Measurements from ENCODE around the gene PRKRA. TPM values are rescaled to one million over a fixed set of nuclear protein-coding genes. Genes with fewer than 3 reads are reported as not detected.

Gene PRKRA
- total and polyA plus RNA-seq, 9 of the 15 experiments (the other 6 are each of a cell fraction or from before 2014, with no cell fraction given), result 14.1 to 78.1 (median 52.3) TPM

DNA sequence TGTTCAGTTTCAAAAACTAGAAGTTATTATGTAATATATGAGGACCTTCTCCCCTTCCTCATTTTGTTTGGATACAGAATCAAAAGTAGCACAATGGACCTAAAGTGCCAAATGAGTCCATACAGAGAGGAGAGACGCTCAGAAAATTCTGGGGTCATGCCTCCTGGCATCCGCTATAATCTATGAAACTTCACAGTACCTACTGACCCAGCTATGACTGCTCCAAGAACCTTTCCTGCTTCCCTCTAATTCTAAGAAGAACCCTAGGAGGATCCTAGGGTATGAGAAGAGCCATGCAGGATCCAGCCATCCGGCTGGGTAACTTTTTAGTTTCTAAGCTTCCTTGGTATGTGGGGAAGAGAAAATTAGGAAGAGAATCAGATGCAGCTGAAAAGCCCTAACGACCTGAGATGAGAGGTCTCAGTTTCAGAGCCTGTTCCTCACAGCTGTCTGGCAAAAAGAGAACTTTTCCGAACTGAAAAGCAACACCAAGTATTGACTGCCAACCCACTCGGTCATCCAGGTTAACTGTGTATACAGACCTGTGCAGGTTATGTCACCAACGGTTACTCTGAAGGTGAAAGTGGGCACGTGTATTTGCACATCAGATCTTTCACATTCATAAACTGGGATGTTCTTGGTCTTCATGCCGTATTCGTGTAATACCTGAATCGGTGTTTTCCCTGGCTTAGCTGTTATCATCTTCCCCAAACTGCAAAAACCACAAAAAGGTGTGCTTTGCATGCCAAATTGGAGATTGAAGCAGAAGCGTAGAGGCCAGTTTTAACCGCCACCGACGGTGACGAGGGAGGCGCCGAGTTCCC lies 1.1 kb downstream of the PRKRA start (continued):
- TF ChIP-seq, protein P1, sequence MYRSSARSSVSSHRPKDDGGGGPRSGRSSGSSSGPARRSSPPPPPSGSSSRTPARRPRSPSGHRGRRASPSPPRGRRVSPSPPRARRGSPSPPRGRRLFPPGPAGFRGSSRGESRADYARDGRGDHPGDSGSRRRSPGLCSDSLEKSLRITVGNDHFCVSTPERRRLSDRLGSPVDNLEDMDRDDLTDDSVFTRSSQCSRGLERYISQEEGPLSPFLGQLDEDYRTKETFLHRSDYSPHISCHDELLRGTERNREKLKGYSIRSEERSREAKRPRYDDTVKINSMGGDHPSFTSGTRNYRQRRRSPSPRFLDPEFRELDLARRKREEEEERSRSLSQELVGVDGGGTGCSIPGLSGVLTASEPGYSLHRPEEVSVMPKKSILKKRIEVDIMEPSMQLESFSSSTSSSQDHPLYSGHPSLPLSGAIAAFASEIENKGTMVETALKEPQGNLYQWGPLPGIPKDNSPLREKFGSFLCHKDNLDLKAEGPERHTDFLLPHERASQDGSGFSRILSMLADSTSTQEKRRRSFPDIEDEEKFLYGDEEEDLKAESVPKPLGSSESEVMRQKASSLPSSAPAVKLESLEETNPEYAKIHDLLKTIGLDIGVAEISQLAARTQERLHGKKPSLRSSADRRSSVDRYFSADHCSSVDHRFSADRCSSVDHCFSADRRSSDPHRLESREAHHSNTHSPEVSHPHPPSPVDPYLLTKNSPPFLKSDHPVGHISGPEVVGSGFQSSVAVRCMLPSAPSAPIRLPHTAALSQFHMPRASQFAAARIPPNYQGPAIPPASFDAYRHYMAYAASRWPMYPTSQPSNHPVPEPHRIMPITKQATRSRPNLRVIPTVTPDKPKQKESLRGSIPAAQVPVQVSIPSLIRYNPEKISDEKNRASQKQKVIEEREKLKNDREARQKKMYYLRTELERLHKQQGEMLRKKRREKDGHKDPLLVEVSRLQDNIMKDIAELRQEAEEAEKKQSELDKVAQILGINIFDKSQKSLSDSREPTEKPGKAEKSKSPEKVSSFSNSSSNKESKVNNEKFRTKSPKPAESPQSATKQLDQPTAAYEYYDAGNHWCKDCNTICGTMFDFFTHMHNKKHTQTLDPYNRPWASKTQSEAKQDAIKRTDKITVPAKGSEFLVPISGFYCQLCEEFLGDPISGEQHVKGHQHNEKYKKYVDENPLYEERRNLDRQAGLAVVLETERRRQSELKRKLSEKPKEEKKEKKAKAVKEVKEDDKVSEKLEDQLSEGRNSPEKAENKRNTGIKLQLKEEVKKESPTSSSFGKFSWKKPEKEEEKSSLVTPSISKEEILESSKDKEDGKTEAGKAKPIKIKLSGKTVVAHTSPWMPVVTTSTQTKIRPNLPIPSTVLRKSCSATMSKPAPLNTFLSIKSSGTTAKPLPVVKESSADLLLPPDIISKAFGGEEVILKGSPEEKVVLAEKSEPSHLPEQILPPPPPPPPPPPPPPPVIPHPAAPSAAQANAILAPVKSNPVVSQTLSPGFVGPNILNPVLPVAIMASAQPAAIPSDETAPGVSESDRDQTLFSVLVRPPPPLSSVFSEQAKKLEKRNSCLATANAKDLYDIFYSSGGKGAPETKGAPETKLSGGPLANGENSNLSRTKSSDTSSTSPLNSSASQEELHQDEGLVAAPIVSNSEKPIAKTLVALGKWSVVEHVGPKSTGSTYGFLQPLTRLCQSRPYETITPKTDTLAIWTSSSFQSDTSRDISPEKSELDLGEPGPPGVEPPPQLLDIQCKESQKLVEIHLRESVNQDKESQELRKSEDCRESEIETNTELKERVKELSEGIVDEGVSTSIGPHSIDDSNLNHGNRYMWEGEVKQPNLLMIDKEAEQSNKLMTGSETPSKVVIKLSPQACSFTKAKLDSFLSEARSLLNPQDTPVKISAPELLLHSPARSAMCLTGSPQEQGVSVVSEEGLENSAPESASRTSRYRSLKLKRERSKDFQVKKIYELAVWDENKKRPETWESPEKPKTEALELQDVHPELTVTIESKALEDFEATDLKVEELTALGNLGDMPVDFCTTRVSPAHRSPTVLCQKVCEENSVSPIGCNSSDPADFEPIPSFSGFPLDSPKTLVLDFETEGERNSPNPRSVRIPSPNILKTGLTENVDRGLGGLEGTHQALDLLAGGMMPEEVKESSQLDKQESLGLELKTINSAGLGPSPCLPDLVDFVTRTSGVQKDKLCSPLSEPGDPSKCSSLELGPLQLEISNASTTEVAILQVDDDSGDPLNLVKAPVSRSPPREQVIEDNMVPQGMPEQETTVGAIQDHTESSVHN (IDR thresholded peaks at IDR 0.05; ENCODE audit: borderline replicate concordance in 1 of 2, low read depth in 1 of 2), result no peak
- TF ChIP-seq RFX1 (IDR thresholded peaks at IDR 0.05) (no peak), CBX2 (IDR thresholded peaks at IDR 0.05; ENCODE audit: insufficient read depth, low read length, poor library complexity, severe bottlenecking) (no peak), ZNF75A (CRISPR knock-in tag; IDR thresholded peaks at IDR 0.05) (no peak), NFATC3 (IDR thresholded peaks at IDR 0.05) (peak; percentile 77; the same call in 1 of the 2 replicates)
- TF ChIP-seq, protein P2, sequence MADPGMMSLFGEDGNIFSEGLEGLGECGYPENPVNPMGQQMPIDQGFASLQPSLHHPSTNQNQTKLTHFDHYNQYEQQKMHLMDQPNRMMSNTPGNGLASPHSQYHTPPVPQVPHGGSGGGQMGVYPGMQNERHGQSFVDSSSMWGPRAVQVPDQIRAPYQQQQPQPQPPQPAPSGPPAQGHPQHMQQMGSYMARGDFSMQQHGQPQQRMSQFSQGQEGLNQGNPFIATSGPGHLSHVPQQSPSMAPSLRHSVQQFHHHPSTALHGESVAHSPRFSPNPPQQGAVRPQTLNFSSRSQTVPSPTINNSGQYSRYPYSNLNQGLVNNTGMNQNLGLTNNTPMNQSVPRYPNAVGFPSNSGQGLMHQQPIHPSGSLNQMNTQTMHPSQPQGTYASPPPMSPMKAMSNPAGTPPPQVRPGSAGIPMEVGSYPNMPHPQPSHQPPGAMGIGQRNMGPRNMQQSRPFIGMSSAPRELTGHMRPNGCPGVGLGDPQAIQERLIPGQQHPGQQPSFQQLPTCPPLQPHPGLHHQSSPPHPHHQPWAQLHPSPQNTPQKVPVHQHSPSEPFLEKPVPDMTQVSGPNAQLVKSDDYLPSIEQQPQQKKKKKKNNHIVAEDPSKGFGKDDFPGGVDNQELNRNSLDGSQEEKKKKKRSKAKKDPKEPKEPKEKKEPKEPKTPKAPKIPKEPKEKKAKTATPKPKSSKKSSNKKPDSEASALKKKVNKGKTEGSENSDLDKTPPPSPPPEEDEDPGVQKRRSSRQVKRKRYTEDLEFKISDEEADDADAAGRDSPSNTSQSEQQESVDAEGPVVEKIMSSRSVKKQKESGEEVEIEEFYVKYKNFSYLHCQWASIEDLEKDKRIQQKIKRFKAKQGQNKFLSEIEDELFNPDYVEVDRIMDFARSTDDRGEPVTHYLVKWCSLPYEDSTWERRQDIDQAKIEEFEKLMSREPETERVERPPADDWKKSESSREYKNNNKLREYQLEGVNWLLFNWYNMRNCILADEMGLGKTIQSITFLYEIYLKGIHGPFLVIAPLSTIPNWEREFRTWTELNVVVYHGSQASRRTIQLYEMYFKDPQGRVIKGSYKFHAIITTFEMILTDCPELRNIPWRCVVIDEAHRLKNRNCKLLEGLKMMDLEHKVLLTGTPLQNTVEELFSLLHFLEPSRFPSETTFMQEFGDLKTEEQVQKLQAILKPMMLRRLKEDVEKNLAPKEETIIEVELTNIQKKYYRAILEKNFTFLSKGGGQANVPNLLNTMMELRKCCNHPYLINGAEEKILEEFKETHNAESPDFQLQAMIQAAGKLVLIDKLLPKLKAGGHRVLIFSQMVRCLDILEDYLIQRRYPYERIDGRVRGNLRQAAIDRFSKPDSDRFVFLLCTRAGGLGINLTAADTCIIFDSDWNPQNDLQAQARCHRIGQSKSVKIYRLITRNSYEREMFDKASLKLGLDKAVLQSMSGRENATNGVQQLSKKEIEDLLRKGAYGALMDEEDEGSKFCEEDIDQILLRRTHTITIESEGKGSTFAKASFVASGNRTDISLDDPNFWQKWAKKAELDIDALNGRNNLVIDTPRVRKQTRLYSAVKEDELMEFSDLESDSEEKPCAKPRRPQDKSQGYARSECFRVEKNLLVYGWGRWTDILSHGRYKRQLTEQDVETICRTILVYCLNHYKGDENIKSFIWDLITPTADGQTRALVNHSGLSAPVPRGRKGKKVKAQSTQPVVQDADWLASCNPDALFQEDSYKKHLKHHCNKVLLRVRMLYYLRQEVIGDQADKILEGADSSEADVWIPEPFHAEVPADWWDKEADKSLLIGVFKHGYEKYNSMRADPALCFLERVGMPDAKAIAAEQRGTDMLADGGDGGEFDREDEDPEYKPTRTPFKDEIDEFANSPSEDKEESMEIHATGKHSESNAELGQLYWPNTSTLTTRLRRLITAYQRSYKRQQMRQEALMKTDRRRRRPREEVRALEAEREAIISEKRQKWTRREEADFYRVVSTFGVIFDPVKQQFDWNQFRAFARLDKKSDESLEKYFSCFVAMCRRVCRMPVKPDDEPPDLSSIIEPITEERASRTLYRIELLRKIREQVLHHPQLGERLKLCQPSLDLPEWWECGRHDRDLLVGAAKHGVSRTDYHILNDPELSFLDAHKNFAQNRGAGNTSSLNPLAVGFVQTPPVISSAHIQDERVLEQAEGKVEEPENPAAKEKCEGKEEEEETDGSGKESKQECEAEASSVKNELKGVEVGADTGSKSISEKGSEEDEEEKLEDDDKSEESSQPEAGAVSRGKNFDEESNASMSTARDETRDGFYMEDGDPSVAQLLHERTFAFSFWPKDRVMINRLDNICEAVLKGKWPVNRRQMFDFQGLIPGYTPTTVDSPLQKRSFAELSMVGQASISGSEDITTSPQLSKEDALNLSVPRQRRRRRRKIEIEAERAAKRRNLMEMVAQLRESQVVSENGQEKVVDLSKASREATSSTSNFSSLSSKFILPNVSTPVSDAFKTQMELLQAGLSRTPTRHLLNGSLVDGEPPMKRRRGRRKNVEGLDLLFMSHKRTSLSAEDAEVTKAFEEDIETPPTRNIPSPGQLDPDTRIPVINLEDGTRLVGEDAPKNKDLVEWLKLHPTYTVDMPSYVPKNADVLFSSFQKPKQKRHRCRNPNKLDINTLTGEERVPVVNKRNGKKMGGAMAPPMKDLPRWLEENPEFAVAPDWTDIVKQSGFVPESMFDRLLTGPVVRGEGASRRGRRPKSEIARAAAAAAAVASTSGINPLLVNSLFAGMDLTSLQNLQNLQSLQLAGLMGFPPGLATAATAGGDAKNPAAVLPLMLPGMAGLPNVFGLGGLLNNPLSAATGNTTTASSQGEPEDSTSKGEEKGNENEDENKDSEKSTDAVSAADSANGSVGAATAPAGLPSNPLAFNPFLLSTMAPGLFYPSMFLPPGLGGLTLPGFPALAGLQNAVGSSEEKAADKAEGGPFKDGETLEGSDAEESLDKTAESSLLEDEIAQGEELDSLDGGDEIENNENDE (IDR thresholded peaks at IDR 0.05; ENCODE audit: low read depth, low read length), result no peak

Measured in K562 (cell line).